HG03342 (cell line): Measurements from ENCODE around the gene NBPF15.
A peak's percentile ranks its signal among the peaks of the same experiment; 100 is the strongest.
"Not testable (repeated sequence)": the region's sequence is repeated elsewhere in the genome, so short reads cannot be mapped to it uniquely, and the experiment has no call there.

Experiments
- ATAC-seq: cut with Tn5 transposase; IDR thresholded peaks from one replicate; pipeline ENCODE4 v1.9.1; 2021; ENCODE audit warnings: mild to moderate bottlenecking, moderate library complexity; ENCODE audit not compliant: unreplicated experiment

NBPF15 gene

GRCh38 chr1:144461136-144461759 lies at the start of gene NBPF15:
TSS of gene NBPF15 (minus strand) at chr1:144461669. CDS start at chr1:144440003, 21,666 bp downstream.
- peak; percentile 87 for ATAC-seq

GRCh38 chr1:144496429-144496828 lies 35.0 kb upstream of the NBPF15 start:
- not testable (repeated sequence) for ATAC-seq

- ATAC-seq = not testable (repeated sequence)
Observed at GRCh38 chr1:144494130-144494529, 32.7 kb upstream of the NBPF15 start.

- not testable (repeated sequence) for ATAC-seq
Observed at GRCh38 chr1:144490394-144490793, 28.9 kb upstream of the NBPF15 start.

- not testable (repeated sequence) for ATAC-seq
Observed at GRCh38 chr1:144487002-144487401, 25.5 kb upstream of the NBPF15 start.

- ATAC-seq = not testable (repeated sequence)
Observed at GRCh38 chr1:144485048-144485993, 23.9 kb upstream of the NBPF15 start.

- ATAC-seq = not testable (repeated sequence)
Observed at GRCh38 chr1:144473897-144474296, 12.4 kb upstream of the NBPF15 start.

- not testable (repeated sequence) for ATAC-seq
Observed at GRCh38 chr1:144471434-144471833, 10.0 kb upstream of the NBPF15 start.

GRCh38 chr1:144461778-144462177 lies 309 bp upstream of the NBPF15 start:
- not testable (repeated sequence) for ATAC-seq

- ATAC-seq = peak; percentile 32
Observed at GRCh38 chr1:144460686-144461085, 783 bp downstream of the NBPF15 start.

GRCh38 chr1:144442402-144442801 lies 19.1 kb downstream of the NBPF15 start:
- not testable (repeated sequence) for ATAC-seq

- not testable (repeated sequence) for ATAC-seq
Observed at GRCh38 chr1:144439737-144440136, 21.7 kb downstream of the NBPF15 start.

- ATAC-seq = not testable (repeated sequence)
Observed at GRCh38 chr1:144418891-144419694, 42.4 kb downstream of the NBPF15 start.

GRCh38 chr1:144413404-144414118 lies 47.9 kb downstream of the NBPF15 start:
- ATAC-seq = not testable (repeated sequence)

- ATAC-seq = peak; percentile 79
Observed at GRCh38 chr1:144412491-144413403, 48.7 kb downstream of the NBPF15 start.

- peak; percentile 61 for ATAC-seq
Observed at GRCh38 chr1:144412068-144412471, 49.4 kb downstream of the NBPF15 start.

- ATAC-seq = not testable (repeated sequence)
Observed at GRCh38 chr1:144402807-144403206, 58.7 kb downstream of the NBPF15 start.

GRCh38 chr1:144371651-144372050 lies 89.8 kb downstream of the NBPF15 start:
- ATAC-seq = not testable (repeated sequence)
